ENCODE results near the gene CARS2.
"Not testable (repeated sequence)": the region's sequence is repeated elsewhere in the genome, so short reads cannot be mapped to it uniquely, and the experiment has no call there.

Gene CARS2

GRCh38 chr13:110684388-110685056 lies 21.4 kb downstream of the CARS2 start:
- H3K4me1 ChIP-seq (ENCODE audit: control insufficient read depth, insufficient read depth, low read length, poor library complexity, severe bottlenecking), result no peaks in the 10 kb centered on the region
- H3K27ac ChIP-seq (ENCODE audit: insufficient read depth, low read length, poor library complexity, severe bottlenecking), result no peak overlapping the region
- no peaks in the 10 kb centered on the region for H3K27me3 ChIP-seq (replicated peaks; ENCODE audit: control insufficient read depth, insufficient read depth, low read length, poor library complexity, severe bottlenecking)
- H3K36me3 ChIP-seq (ENCODE audit: control insufficient read depth, insufficient read depth, low read length), result peaks cover 60% of the 10 kb centered on the region
- DNase-seq, result no peak
- no peak overlapping the region for H3K4me3 ChIP-seq (ENCODE audit: insufficient read depth, low read depth, low read length, poor library complexity, severe bottlenecking)
- H3K9me3 ChIP-seq (ENCODE audit: control insufficient read depth, low read length), result no peaks in the 10 kb centered on the region

GRCh38 chr13:110683921-110684320 lies 22.0 kb downstream of the CARS2 start:
- Histone ChIP-seq H3K27ac (ENCODE audit: insufficient read depth, low read length, poor library complexity, severe bottlenecking) (no peak overlapping the region), H3K4me1 (ENCODE audit: control insufficient read depth, insufficient read depth, low read length, poor library complexity, severe bottlenecking) (no peaks in the 10 kb centered on the region), H3K9me3 (ENCODE audit: control insufficient read depth, low read length) (no peaks in the 10 kb centered on the region), H3K4me3 (ENCODE audit: insufficient read depth, low read depth, low read length, poor library complexity, severe bottlenecking) (no peak overlapping the region), H3K27me3 (replicated peaks; ENCODE audit: control insufficient read depth, insufficient read depth, low read length, poor library complexity, severe bottlenecking) (no peaks in the 10 kb centered on the region), H3K36me3 (ENCODE audit: control insufficient read depth, insufficient read depth, low read length) (peaks cover 55% of the 10 kb centered on the region)
- no peak for DNase-seq

DNA sequence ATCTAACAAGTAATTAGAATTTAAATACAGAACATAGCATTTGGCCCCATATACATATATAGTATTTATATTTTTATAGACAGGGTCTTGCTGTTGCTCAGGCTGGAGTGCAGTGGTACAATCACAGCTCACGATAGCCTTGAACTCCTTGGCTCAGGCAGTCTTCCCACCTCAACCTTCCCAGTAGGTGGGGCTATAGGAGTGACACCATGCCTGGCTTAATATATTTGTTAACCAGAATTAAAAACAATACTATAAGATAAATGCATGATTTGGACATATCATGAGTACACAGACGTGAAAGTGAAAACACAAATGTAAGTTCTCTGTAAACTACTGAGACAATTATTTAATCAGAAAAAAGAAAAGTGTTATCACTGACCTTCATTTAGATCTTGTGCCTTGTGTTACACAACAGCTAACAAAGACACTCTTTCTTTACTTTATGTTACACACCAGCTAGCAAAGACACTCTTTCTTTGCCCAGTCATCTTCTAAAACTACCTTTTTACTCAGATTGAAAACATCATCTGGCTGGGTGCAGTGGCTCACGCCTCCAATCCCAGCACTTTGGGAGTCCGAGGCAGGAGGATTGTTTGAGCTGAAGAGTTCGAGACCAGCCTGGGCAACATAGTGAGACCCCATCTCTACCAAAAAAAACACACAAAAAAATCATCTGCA lies 22.6 kb downstream of the CARS2 start:
- Histone ChIP-seq H3K4me1 (ENCODE audit: control insufficient read depth, insufficient read depth, low read length, poor library complexity, severe bottlenecking) (no peaks in the 10 kb centered on the region), H3K27ac (ENCODE audit: insufficient read depth, low read length, poor library complexity, severe bottlenecking) (no peak overlapping the region), H3K4me3 (ENCODE audit: insufficient read depth, low read depth, low read length, poor library complexity, severe bottlenecking) (no peak overlapping the region), H3K27me3 (replicated peaks; ENCODE audit: control insufficient read depth, insufficient read depth, low read length, poor library complexity, severe bottlenecking) (no peaks in the 10 kb centered on the region), H3K9me3 (ENCODE audit: control insufficient read depth, low read length) (no peaks in the 10 kb centered on the region), H3K36me3 (ENCODE audit: control insufficient read depth, insufficient read depth, low read length) (peaks cover 55% of the 10 kb centered on the region)
- no peak for DNase-seq

DNA sequence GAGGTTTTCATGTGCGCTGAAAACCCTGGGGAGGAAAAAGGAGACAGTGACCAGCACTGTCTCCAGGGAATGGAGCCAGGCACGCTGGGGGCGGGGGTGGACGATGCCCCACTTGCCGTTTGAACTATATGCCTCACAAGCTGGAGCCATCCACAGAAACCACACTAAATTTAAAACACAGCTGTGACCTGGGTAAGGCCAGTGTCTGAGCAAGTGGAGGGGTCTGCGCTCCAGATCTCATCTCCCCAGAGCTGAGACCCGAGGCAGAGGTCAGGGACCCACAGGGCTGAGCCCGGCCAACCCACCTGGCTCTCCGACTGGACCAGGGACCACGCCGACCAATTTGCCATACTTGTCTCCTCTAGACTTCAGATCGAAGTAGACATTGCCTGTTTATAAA lies 23.2 kb downstream of the CARS2 start:
- H3K36me3 ChIP-seq (ENCODE audit: control insufficient read depth, insufficient read depth, low read length), result peaks cover 60% of the 10 kb centered on the region
- no peaks in the 10 kb centered on the region for H3K9me3 ChIP-seq (ENCODE audit: control insufficient read depth, low read length)
- no peak overlapping the region for H3K4me3 ChIP-seq (ENCODE audit: insufficient read depth, low read depth, low read length, poor library complexity, severe bottlenecking)
- no peaks in the 10 kb centered on the region for H3K4me1 ChIP-seq (ENCODE audit: control insufficient read depth, insufficient read depth, low read length, poor library complexity, severe bottlenecking)
- H3K27me3 ChIP-seq (replicated peaks; ENCODE audit: control insufficient read depth, insufficient read depth, low read length, poor library complexity, severe bottlenecking), result no peaks in the 10 kb centered on the region
- no peak for DNase-seq
- no peak overlapping the region for H3K27ac ChIP-seq (ENCODE audit: insufficient read depth, low read length, poor library complexity, severe bottlenecking)

DNA sequence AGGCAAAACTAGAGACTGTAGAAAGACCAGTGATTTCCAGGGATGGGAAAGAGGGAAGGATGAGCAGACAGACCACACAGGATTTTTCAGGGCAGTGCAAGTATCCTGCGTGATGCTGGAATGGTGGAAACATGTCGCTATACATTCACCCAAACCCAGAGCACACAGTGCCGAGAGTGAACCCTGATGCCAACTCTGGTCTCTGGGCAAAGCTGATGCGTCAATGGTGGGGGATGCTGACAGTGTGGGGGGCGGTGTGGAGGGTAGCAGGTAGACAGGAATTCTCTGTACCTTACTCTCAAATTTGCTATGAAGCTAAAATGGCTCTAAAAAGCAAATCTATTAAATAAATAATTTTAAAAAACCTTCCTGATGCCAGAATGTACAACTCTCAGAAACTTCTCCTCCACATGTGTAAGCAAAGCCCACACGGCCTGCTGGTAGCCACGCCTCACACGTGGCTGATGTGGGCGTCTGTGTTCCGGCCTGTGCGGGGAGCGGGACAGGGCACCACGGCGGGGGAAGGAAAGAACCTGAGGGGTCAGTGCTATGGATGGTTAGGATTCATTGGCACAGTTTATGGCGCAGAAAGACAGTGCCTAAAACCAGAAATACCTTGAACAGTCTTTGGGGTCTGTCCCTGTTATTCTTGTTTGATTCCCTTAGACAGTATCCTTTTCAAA lies 23.9 kb downstream of the CARS2 start:
- H3K4me1 ChIP-seq (ENCODE audit: control insufficient read depth, insufficient read depth, low read length, poor library complexity, severe bottlenecking), result no peaks in the 10 kb centered on the region
- no peaks in the 10 kb centered on the region for H3K9me3 ChIP-seq (ENCODE audit: control insufficient read depth, low read length)
- no peak overlapping the region for H3K27ac ChIP-seq (ENCODE audit: insufficient read depth, low read length, poor library complexity, severe bottlenecking)
- peaks cover 57% of the 10 kb centered on the region for H3K36me3 ChIP-seq (ENCODE audit: control insufficient read depth, insufficient read depth, low read length)
- H3K4me3 ChIP-seq (ENCODE audit: insufficient read depth, low read depth, low read length, poor library complexity, severe bottlenecking), result no peak overlapping the region
- no peaks in the 10 kb centered on the region for H3K27me3 ChIP-seq (replicated peaks; ENCODE audit: control insufficient read depth, insufficient read depth, low read length, poor library complexity, severe bottlenecking)
- no peak for DNase-seq

DNA sequence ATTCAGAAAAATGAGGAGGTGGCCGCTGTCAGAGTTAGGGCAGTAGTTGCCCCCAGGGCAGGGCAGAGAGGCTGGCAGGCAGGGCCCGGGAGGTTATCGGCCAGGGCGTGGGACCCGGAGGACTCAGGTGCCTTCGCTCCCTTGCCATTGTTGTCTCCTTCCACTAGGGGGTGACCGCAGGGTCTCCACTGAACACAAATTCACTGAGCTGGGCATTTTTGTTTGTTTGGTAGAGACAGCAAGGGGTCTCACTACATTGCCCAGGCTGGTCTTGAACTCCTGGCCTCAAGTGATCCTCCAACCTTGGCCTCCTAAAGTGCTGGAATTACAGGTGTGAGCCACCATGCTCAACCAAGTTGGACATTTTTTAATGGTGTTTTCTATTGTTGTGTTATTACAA lies 25.1 kb downstream of the CARS2 start:
- H3K36me3 ChIP-seq (ENCODE audit: control insufficient read depth, insufficient read depth, low read length), result peaks cover 64% of the 10 kb centered on the region
- no peak for DNase-seq
- no peak overlapping the region for H3K4me3 ChIP-seq (ENCODE audit: insufficient read depth, low read depth, low read length, poor library complexity, severe bottlenecking)
- H3K4me1 ChIP-seq (ENCODE audit: control insufficient read depth, insufficient read depth, low read length, poor library complexity, severe bottlenecking), result no peaks in the 10 kb centered on the region
- H3K9me3 ChIP-seq (ENCODE audit: control insufficient read depth, low read length), result no peaks in the 10 kb centered on the region
- no peak overlapping the region for H3K27ac ChIP-seq (ENCODE audit: insufficient read depth, low read length, poor library complexity, severe bottlenecking)
- H3K27me3 ChIP-seq (replicated peaks; ENCODE audit: control insufficient read depth, insufficient read depth, low read length, poor library complexity, severe bottlenecking), result no peaks in the 10 kb centered on the region

DNA sequence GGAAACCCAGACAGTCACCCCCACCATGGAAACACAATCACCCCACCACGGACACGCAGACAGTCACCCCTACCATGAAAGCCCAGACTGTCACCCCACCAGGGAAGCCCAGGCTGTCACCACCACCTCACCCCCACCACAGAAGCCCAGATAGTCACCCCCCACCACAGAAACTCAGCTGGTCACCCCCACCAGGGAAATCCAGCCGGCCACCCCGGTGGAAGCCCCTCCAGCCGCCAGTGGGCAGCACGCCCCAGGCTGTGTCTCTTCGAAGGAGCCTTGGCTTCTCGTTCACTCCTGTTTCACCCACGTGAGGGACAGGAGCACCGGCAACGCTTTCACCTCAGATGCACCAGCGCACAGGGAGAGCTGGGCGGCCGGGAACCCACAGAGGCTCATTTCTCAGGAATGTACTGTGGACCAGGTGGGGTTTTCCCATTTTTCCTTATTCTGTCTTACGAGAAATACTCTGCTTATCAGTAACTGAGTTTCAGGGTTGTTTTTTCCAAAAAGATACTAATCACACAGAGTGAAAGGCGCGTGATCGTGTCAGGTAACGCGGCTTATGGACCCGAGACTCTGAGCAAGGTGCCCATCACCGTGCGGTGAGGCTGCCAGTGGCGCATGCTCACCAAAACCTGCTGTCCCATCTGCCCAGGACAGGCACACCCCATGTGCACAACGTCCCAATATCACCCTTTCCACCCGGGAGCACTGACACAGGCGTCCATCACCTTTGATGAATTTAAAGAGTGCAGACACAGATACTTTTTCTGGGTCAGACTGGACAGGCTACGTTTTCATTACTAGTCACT lies 28.0 kb downstream of the CARS2 start:
- no peak overlapping the region for H3K4me3 ChIP-seq (ENCODE audit: insufficient read depth, low read depth, low read length, poor library complexity, severe bottlenecking)
- H3K27me3 ChIP-seq (replicated peaks; ENCODE audit: control insufficient read depth, insufficient read depth, low read length, poor library complexity, severe bottlenecking), result no peaks in the 10 kb centered on the region
- no peaks in the 10 kb centered on the region for H3K9me3 ChIP-seq (ENCODE audit: control insufficient read depth, low read length)
- no peaks in the 10 kb centered on the region for H3K4me1 ChIP-seq (ENCODE audit: control insufficient read depth, insufficient read depth, low read length, poor library complexity, severe bottlenecking)
- peaks cover 48% of the 10 kb centered on the region for H3K36me3 ChIP-seq (ENCODE audit: control insufficient read depth, insufficient read depth, low read length)
- H3K27ac ChIP-seq (ENCODE audit: insufficient read depth, low read length, poor library complexity, severe bottlenecking), result no peak overlapping the region
- no peak for DNase-seq

GRCh38 chr13:110676595-110677587 lies 29.0 kb downstream of the CARS2 start:
- H3K36me3 ChIP-seq (ENCODE audit: control insufficient read depth, insufficient read depth, low read length), result peaks cover 38% of the 10 kb centered on the region
- DNase-seq, result no peak

GRCh38 chr13:110669814-110670213 lies 36.1 kb downstream of the CARS2 start:
- not testable (repeated sequence) for H3K4me3 ChIP-seq (ENCODE audit: insufficient read depth, low read depth, low read length, poor library complexity, severe bottlenecking); H3K27me3 ChIP-seq (replicated peaks; ENCODE audit: control insufficient read depth, insufficient read depth, low read length, poor library complexity, severe bottlenecking); H3K9me3 ChIP-seq (ENCODE audit: control insufficient read depth, low read length); DNase-seq; H3K27ac ChIP-seq (ENCODE audit: insufficient read depth, low read length, poor library complexity, severe bottlenecking); H3K4me1 ChIP-seq (ENCODE audit: control insufficient read depth, insufficient read depth, low read length, poor library complexity, severe bottlenecking)
- peaks cover 28% of the 10 kb centered on the region for H3K36me3 ChIP-seq (ENCODE audit: control insufficient read depth, insufficient read depth, low read length)

More at GRCh38 chr13:110676595-110677587, 29.0 kb downstream of the CARS2 start:
- H3K27me3 ChIP-seq (replicated peaks; ENCODE audit: control insufficient read depth, insufficient read depth, low read length, poor library complexity, severe bottlenecking), result no peaks in the 10 kb centered on the region
- no peaks in the 10 kb centered on the region for H3K9me3 ChIP-seq (ENCODE audit: control insufficient read depth, low read length)
- H3K4me3 ChIP-seq (ENCODE audit: insufficient read depth, low read depth, low read length, poor library complexity, severe bottlenecking), result no peak overlapping the region
- no peaks in the 10 kb centered on the region for H3K4me1 ChIP-seq (ENCODE audit: control insufficient read depth, insufficient read depth, low read length, poor library complexity, severe bottlenecking)
- H3K27ac ChIP-seq (ENCODE audit: insufficient read depth, low read length, poor library complexity, severe bottlenecking), result no peak overlapping the region
